ENCODE data around the gene PDE1A.

- TF ChIP-seq, protein P1, sequence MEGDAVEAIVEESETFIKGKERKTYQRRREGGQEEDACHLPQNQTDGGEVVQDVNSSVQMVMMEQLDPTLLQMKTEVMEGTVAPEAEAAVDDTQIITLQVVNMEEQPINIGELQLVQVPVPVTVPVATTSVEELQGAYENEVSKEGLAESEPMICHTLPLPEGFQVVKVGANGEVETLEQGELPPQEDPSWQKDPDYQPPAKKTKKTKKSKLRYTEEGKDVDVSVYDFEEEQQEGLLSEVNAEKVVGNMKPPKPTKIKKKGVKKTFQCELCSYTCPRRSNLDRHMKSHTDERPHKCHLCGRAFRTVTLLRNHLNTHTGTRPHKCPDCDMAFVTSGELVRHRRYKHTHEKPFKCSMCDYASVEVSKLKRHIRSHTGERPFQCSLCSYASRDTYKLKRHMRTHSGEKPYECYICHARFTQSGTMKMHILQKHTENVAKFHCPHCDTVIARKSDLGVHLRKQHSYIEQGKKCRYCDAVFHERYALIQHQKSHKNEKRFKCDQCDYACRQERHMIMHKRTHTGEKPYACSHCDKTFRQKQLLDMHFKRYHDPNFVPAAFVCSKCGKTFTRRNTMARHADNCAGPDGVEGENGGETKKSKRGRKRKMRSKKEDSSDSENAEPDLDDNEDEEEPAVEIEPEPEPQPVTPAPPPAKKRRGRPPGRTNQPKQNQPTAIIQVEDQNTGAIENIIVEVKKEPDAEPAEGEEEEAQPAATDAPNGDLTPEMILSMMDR (conservative IDR thresholded peaks at IDR 0.05), result no peak
- TF ChIP-seq EZH2 (IDR thresholded peaks at IDR 0.05; ENCODE audit: low read depth), result no peak
These were observed 20.6 kb downstream of the PDE1A start for GRCh38 chr2:182406221-182406620.
